T-helper 2 cell treated with Interferon-gamma antibody and Interleukin-4, amounts not matched to agents 5 μg/mL and 100 μg/mL, for 36 hours (primary cell): Measurements from ENCODE around the gene SECISBP2.
"Not testable (repeated sequence)": the region's sequence is repeated elsewhere in the genome, so short reads cannot be mapped to it uniquely, and the experiment has no call there.

ENCODE experiments used
- DNase-seq: peaks from one replicate; pipeline ENCODE4 v3.0.0; 2021; ENCODE audit warnings: low spot score
- H3K27ac Mint-ChIP-seq: one replicate; pipeline ENCODE4 v1.8.0; 2021; ENCODE audit warnings: mild to moderate bottlenecking, mixed read lengths
- H3K27me3 Mint-ChIP-seq: one replicate; pipeline ENCODE4 v1.8.0; 2021; ENCODE audit warnings: low read depth, mixed read lengths
- H3K36me3 Mint-ChIP-seq: one replicate; pipeline ENCODE4 v1.8.0; 2021; ENCODE audit warnings: low read depth, mixed read lengths
- H3K4me1 Mint-ChIP-seq: one replicate; pipeline ENCODE4 v1.8.0; 2021; ENCODE audit warnings: low read depth, mixed read lengths
- H3K4me3 Mint-ChIP-seq: one replicate; pipeline ENCODE4 v1.8.0; 2022; ENCODE audit warnings: mild to moderate bottlenecking, moderate library complexity, mixed read lengths
- H3K9me3 Mint-ChIP-seq: one replicate; pipeline ENCODE4 v1.8.0; 2021; ENCODE audit warnings: mixed read lengths

The SECISBP2 gene, protein sequence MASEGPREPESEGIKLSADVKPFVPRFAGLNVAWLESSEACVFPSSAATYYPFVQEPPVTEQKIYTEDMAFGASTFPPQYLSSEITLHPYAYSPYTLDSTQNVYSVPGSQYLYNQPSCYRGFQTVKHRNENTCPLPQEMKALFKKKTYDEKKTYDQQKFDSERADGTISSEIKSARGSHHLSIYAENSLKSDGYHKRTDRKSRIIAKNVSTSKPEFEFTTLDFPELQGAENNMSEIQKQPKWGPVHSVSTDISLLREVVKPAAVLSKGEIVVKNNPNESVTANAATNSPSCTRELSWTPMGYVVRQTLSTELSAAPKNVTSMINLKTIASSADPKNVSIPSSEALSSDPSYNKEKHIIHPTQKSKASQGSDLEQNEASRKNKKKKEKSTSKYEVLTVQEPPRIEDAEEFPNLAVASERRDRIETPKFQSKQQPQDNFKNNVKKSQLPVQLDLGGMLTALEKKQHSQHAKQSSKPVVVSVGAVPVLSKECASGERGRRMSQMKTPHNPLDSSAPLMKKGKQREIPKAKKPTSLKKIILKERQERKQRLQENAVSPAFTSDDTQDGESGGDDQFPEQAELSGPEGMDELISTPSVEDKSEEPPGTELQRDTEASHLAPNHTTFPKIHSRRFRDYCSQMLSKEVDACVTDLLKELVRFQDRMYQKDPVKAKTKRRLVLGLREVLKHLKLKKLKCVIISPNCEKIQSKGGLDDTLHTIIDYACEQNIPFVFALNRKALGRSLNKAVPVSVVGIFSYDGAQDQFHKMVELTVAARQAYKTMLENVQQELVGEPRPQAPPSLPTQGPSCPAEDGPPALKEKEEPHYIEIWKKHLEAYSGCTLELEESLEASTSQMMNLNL

DNA sequence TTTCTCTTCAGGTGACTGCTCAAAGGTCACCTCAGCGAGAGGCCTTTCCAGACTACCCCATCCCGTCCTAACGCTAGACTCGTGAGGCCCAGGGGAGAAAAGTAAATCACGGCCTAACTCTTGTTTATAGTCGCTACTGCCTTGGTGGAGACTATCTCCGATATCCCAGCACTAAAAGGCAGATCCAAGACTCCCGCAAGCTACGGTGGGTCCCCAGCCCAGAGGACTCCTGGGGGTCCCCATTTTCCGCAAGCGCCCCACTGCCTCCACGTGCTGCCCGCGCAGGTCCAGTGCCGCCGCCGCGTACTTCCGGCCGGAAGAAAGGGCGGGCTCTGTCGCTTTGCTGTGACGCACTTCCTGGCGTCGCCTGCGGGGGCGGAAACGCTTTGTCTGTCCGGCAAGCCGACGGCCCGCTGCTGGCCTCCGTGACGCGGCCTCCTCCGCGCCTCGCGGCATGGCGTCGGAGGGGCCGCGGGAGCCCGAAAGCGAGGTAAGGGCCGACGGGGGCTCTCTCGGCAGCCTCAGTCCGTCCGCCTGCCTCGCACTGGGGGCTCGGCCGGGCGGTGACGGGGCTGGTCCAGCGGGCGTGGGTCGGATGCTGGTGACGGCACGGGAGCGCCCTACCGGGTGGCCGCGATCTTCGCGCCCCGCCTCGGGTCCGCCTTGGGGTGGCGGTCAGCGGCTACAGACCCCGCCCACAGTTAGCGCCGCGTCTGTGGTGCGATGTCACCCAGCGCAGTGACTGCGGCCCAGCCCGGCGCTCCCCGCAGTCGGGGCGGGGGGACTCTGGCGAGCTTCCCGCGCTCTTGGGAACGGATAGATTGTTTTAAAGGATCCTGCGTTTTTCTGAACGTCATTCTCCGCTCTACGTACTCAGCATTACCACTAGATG lies at the start of gene SECISBP2:
SECISBP2 (plus strand) TSS at position 378 of the 892 bp plus-strand sequence; CDS start at position 455, 77 bp downstream.
- peaks cover 71% of the 10 kb centered on the region for H3K36me3 Mint-ChIP-seq
- peak within 1 kb of the TSS; percentile 91 for H3K4me3 Mint-ChIP-seq
- peaks cover 65% of the 10 kb centered on the region for H3K4me1 Mint-ChIP-seq
- no peaks in the 10 kb centered on the region for H3K27me3 Mint-ChIP-seq
- peak within 1 kb of the TSS; percentile 97 for H3K27ac Mint-ChIP-seq
- no peaks in the 10 kb centered on the region for H3K9me3 Mint-ChIP-seq
- DNase-seq = peak; percentile 97

DNA sequence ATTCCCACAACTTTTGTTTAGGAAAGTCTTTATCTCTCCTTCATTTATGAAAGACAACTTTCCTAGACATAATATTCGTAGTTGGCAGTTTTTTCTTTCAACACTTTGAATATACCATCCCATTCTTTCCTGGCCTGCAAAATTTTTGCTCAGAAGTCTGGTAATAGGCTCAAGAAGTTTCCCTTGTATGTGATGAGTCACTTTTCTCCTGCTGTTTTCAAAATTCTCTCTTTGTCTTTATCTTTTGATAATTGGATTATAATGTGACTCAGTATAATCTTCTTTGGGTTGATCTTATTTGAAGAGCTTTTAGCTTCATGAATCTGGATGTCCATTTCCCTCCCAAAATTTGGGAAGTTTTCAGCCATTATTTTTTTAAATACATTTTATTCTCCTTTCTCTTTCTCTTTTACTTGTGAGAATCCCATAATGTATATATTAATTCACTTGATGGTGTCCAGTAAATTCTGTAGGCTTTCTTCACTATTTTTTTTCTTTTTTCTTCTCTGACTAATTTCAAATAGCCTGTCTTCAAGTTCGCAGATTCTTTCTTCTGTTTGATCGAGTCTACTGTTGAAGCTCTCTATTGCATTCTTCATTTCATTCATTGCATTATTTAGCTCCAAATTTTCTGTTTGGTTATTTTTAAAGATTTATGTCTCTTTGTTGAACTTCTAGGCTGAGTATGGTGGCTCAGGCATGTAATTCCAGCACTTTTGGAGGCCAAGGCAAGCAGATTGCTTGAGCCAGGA lies 44.6 kb upstream of the SECISBP2 start:
- Mint-ChIP-seq H3K36me3 (peaks cover 6% of the 10 kb centered on the region), H3K27me3 (peaks cover 26% of the 10 kb centered on the region), H3K4me3 (no peak overlapping the region), H3K4me1 (peaks cover 13% of the 10 kb centered on the region), H3K27ac (no peak overlapping the region), H3K9me3 (peaks cover 43% of the 10 kb centered on the region)
- DNase-seq = no peak

DNA sequence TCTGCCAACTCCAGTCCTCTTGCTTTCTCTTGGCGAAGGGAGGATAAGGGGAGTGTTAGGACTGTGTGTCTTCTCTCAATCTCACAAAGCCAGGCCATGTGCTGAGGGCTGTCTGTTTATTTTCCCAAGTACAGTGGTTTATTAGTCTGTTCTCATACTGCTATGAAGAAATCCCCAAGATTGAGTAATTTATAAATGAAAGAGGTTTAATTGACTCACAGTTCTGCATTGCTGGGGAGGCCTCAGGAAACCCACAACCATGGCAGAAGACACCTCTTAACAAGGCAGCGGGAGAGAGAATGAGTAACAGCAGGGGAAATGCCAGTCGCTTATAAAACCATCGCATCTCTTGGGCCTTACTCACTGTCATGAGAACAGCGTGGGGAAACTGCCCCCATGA lies 43.5 kb upstream of the SECISBP2 start:
- no peak overlapping the region for H3K27ac Mint-ChIP-seq
- peaks cover 6% of the 10 kb centered on the region for H3K36me3 Mint-ChIP-seq
- no peak for DNase-seq
- peaks cover 21% of the 10 kb centered on the region for H3K4me1 Mint-ChIP-seq
- H3K4me3 Mint-ChIP-seq = no peak overlapping the region
- peaks cover 43% of the 10 kb centered on the region for H3K9me3 Mint-ChIP-seq
- peaks cover 21% of the 10 kb centered on the region for H3K27me3 Mint-ChIP-seq

DNA sequence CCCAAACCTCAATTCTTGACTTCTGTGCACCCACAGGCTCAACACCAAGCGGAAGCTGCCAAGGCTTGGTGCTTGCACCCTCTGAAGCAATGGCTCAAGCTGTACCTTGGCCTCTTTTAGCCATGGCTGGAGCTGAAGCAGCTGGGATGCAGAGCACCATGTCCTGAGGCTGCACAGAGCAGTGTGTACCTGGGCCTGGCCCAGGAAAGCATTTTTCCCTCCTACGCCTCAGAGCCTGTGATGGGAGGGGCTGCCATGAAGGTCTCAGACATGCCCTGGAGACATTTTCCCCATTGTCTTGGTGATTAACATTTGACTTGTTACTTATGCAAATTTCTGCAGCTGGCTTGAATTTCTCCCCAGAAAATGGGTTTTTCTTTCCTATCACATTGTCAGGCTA lies 42.3 kb upstream of the SECISBP2 start:
- not testable (repeated sequence) for H3K27ac Mint-ChIP-seq, H3K4me3 Mint-ChIP-seq, H3K36me3 Mint-ChIP-seq, DNase-seq
- H3K4me1 Mint-ChIP-seq = peaks cover 21% of the 10 kb centered on the region
- H3K27me3 Mint-ChIP-seq = peaks cover 18% of the 10 kb centered on the region
- H3K9me3 Mint-ChIP-seq = peaks cover 43% of the 10 kb centered on the region

DNA sequence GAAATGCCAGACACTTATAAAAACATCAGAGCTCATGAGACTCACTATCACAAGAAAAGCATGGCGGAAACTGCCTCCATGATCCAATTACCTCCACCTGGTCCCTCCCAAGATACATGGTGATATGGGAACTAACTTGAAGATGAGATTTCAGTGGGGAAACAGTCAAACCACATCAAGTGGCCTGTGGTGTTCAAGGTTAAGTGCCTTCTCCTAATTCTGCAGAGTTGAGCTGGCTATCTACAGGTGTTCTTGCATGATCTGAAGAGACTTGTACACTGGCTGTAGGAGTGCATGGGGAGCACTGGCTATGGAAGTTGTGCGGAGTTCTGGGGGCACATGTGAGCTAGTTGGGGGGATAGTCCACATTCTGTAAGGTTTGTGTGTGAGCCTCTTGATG lies 41.3 kb upstream of the SECISBP2 start:
- DNase-seq = no peak
- Mint-ChIP-seq H3K4me3 (peak overlapping the region; percentile 13), H3K27me3 (peaks cover 20% of the 10 kb centered on the region), H3K9me3 (peaks cover 38% of the 10 kb centered on the region), H3K36me3 (peaks cover 6% of the 10 kb centered on the region), H3K4me1 (peaks cover 21% of the 10 kb centered on the region), H3K27ac (peak overlapping the region; percentile 28)

DNA sequence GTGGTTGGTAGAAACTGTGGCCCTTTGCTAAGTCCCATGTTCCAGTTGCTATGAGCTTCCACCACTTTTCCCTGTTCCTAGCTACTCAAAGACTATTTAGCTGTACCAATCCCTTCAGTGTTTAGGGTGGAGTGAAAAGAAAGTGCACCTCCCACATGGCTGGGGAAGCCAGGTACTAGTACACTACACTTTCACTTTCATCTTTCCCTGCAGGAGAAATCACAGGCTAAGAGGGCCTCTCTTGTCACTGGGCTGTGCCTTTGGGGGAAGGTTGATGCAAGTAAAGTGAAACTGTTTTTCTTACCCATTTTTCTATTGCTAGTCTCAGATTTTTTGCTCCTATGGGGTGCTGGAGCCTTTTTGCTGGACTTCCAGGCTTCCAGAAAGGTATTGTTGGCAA lies 40.8 kb upstream of the SECISBP2 start:
- peaks cover 21% of the 10 kb centered on the region for H3K4me1 Mint-ChIP-seq
- no peak for DNase-seq
- peaks cover 37% of the 10 kb centered on the region for H3K9me3 Mint-ChIP-seq
- peak overlapping the region; percentile 24 for H3K4me3 Mint-ChIP-seq
- peaks cover 6% of the 10 kb centered on the region for H3K36me3 Mint-ChIP-seq
- H3K27me3 Mint-ChIP-seq = peaks cover 22% of the 10 kb centered on the region
- H3K27ac Mint-ChIP-seq = no peak overlapping the region

DNA sequence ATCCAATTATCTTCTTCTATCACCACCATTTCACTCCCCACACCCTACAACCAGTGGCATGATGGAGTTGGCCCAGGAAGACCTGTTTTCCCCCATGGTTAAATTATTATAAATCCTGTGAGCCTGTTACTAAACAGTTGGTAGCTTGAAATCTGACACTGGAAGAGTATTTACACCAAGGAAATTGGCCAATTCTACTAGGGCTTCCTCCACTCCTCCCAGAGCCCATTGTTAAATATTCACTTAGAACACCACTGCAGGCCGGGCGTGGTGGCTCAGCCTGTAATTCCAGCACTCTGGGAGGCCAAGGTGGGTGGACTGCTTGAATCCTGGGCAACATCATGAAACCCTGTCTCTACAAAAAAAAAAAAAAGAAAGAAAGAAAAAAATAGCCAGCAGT lies 39.7 kb upstream of the SECISBP2 start:
- H3K4me1 Mint-ChIP-seq = peaks cover 21% of the 10 kb centered on the region
- no peak overlapping the region for H3K27ac Mint-ChIP-seq
- no peak overlapping the region for H3K4me3 Mint-ChIP-seq
- peaks cover 20% of the 10 kb centered on the region for H3K27me3 Mint-ChIP-seq
- no peak for DNase-seq
- peaks cover 27% of the 10 kb centered on the region for H3K9me3 Mint-ChIP-seq
- H3K36me3 Mint-ChIP-seq = peaks cover 5% of the 10 kb centered on the region

DNA sequence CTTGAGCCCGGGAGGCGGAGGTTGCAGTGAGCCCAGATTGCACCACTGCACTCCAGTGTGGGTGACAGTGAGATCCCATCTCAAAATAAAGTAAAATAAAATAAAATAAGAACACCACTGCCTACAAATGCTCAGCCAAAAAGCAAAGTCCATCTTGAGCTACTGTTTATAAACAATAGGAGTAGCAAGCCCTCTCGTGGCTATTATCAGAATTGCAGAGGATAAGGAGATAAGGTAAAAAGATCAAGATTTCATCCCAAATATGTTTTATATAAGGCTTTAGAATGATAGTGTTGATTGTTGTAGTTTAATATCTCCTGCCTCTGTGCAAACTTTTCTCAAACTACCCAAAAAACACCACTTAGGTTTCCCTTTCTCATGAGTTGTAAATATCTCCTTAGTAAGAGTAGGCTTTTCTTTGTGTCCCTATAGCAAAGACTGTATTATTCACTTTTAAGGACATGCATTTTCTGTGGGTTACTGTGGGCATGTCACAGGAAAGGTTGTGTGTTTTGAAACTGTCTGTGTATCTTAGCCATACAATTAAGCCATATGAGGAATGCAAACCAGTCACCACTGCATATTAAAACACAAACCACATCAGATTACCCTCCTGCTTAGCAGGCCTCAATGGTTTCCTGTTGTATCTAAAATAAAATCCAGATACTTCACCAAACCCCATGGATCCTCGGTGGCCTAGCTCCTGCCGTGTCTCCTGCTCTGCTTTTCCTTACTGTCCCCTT lies 39.1 kb upstream of the SECISBP2 start:
- no peak overlapping the region for H3K27ac Mint-ChIP-seq

DNA sequence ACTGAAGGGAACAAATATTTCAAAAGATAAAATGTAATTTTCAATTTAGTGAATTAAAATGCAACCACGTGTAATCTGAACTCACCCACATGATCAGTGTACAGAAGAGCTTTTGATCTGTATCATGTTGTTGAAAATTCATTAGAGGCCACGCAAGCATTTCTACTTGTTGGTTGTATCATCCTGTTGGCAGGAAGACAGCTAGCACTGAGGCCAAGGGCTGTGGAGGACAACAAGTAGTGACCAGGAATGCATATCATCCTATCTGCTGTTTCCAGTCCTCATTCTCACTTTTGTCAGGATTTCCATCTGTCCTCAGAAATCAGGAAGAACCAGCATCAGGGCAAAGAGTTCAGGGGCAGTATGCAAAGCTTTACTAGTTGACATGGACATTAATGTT lies 37.2 kb upstream of the SECISBP2 start:
- H3K9me3 Mint-ChIP-seq = peaks cover 7% of the 10 kb centered on the region
- H3K36me3 Mint-ChIP-seq = peaks cover 3% of the 10 kb centered on the region
- H3K4me3 Mint-ChIP-seq = no peak overlapping the region
- no peak for DNase-seq
- peaks cover 21% of the 10 kb centered on the region for H3K4me1 Mint-ChIP-seq
- H3K27ac Mint-ChIP-seq = no peak overlapping the region
- peaks cover 26% of the 10 kb centered on the region for H3K27me3 Mint-ChIP-seq

More for the DNA sequence above, 39.1 kb upstream of the SECISBP2 start:
- Mint-ChIP-seq H3K9me3 (peaks cover 20% of the 10 kb centered on the region), H3K4me3 (peak overlapping the region; percentile 12), H3K4me1 (peaks cover 21% of the 10 kb centered on the region), H3K27me3 (peaks cover 26% of the 10 kb centered on the region), H3K36me3 (peaks cover 3% of the 10 kb centered on the region)
- no peak for DNase-seq

DNA sequence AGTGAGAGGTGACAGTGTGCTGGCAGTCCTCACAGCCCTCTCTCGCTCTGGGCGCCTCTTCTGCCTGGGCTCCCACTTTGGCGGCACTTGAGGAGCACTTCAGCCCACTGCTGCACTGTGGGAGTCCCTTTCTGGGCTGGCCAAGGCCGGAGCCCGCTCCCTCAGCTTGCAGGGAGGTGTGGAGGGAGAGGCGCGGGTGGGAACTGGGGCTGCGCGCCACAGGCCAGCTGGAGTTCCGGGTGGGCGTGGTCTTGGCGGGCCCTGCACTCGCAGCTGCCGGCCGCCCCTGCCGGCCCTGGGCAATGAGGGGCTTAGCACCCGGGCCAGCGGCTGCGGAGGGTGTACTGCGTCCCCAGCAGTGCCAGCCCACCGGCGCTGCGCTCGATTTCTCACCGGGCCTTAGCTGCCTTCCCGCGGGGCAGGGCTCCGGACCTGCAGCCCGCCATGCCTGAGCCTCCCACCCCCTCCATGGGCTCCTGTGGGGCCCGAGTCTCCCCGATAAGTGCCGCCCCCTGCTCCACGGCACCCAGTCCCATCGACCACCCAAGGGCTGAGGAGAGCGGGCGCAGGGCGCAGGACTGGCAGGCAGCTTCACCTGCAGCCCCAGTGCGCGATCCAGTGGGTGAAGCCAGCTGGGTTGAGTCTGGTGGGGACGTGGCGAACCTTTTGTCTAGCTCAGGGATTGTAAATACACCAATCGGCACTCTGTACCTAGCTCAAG lies 35.9 kb upstream of the SECISBP2 start:
- Mint-ChIP-seq H3K4me3 (peak overlapping the region; percentile 45), H3K4me1 (peaks cover 12% of the 10 kb centered on the region), H3K27me3 (peaks cover 19% of the 10 kb centered on the region)
- not testable (repeated sequence) for H3K36me3 Mint-ChIP-seq, H3K9me3 Mint-ChIP-seq, DNase-seq, H3K27ac Mint-ChIP-seq

DNA sequence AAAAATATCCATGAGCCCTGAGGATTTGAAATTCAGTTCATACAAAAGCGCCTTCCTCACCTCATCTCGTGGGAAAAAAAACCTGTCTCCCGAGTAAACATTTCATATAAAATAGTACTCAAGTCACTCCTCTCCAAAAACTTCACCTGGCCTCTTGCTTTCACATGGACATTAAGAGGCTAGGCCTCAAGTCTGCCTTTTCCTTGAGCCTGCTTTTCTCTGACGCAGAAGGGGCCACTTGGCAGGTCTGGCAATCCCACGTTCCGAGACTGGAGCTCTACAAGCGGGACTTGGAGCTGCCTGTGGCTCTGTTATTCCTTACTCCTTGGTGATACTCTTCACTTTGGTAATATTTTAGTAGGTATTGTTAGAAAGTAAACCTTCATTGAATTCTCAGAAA lies 34.2 kb upstream of the SECISBP2 start:
- H3K36me3 Mint-ChIP-seq = no peaks in the 10 kb centered on the region
- no peak overlapping the region for H3K27ac Mint-ChIP-seq
- peaks cover 19% of the 10 kb centered on the region for H3K27me3 Mint-ChIP-seq
- DNase-seq = no peak
- peaks cover 9% of the 10 kb centered on the region for H3K4me1 Mint-ChIP-seq
- no peaks in the 10 kb centered on the region for H3K9me3 Mint-ChIP-seq
- no peak overlapping the region for H3K4me3 Mint-ChIP-seq

DNA sequence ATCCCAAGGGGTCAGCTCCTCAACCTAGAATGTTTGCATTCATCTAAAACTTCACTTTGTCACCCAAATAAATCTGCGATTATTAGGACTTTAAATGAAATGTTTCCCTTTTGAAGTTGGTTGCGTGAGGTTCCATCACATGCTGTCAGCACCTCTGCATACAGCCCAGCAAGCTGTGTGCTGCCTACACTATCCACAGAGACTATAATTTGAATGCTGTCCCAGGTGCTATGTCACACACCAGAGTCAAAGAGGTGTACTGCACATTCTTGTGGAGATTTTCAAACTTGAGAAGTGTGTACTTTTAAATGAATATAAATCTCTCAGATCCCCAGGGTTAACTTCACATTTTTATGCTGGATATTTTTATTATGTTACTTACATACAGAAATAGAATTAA lies 26.6 kb upstream of the SECISBP2 start:
- no peaks in the 10 kb centered on the region for H3K4me1 Mint-ChIP-seq
- H3K27me3 Mint-ChIP-seq = peaks cover 18% of the 10 kb centered on the region
- DNase-seq = no peak
- H3K4me3 Mint-ChIP-seq = no peak overlapping the region
- no peaks in the 10 kb centered on the region for H3K36me3 Mint-ChIP-seq
- peaks cover 14% of the 10 kb centered on the region for H3K9me3 Mint-ChIP-seq
- H3K27ac Mint-ChIP-seq = no peak overlapping the region
